ENCODE measurements around the gene SMIM22.

Gene SMIM22

GRCh38 chr16:4814542-4815173 is 19.5 kb downstream of the SMIM22 start:
- no peak for DNase-seq (ENCODE audit: low spot score)

- no peak for DNase-seq (ENCODE audit: low spot score)
Measured at GRCh38 chr16:4820652-4821051, 25.5 kb downstream of the SMIM22 start.

- DNase-seq (ENCODE audit: low spot score): no peak
Measured at GRCh38 chr16:4825196-4825595, 30.0 kb downstream of the SMIM22 start.

GRCh38 chr16:4826526-4826925 is 31.4 kb downstream of the SMIM22 start:
- no peak for DNase-seq (ENCODE audit: low spot score)

GRCh38 chr16:4826980-4827379 is 31.8 kb downstream of the SMIM22 start:
- DNase-seq (ENCODE audit: low spot score): no peak

GRCh38 chr16:4828567-4829321 is 33.6 kb downstream of the SMIM22 start:
- DNase-seq (ENCODE audit: low spot score): no peak

- no peak for DNase-seq (ENCODE audit: low spot score)
Measured at GRCh38 chr16:4830408-4830807, 35.2 kb downstream of the SMIM22 start.

- DNase-seq (ENCODE audit: low spot score): no peak
Measured at GRCh38 chr16:4831616-4832015, 36.4 kb downstream of the SMIM22 start.

- DNase-seq (ENCODE audit: low spot score): no peak
Measured at GRCh38 chr16:4832698-4833343, 37.7 kb downstream of the SMIM22 start.

- DNase-seq (ENCODE audit: low spot score): no peak
Measured at GRCh38 chr16:4833584-4833983, 38.4 kb downstream of the SMIM22 start.

- DNase-seq (ENCODE audit: low spot score): no peak
Measured at GRCh38 chr16:4836727-4837126, 41.6 kb downstream of the SMIM22 start.

GRCh38 chr16:4837733-4838501 is 42.7 kb downstream of the SMIM22 start:
- peak; percentile 87 for DNase-seq (ENCODE audit: low spot score)

GRCh38 chr16:4839942-4840341 is 44.8 kb downstream of the SMIM22 start:
- no peak for DNase-seq (ENCODE audit: low spot score)

GRCh38 chr16:4840984-4841383 is 45.8 kb downstream of the SMIM22 start:
- no peak for DNase-seq (ENCODE audit: low spot score)

Data from kidney tubule cell (primary cell).